GM12872 (cell line): ENCODE results near the gene SLC51B.

Source experiments
- TF ChIP-seq, protein P1 (sequence below): IDR thresholded peaks from 3 replicates; pipeline ENCODE4 v1.5.1; 2011; ENCODE audit warnings: low read depth, mild to moderate bottlenecking, low read length, moderate library complexity; ENCODE audit not compliant: insufficient read depth

Gene SLC51B

DNA sequence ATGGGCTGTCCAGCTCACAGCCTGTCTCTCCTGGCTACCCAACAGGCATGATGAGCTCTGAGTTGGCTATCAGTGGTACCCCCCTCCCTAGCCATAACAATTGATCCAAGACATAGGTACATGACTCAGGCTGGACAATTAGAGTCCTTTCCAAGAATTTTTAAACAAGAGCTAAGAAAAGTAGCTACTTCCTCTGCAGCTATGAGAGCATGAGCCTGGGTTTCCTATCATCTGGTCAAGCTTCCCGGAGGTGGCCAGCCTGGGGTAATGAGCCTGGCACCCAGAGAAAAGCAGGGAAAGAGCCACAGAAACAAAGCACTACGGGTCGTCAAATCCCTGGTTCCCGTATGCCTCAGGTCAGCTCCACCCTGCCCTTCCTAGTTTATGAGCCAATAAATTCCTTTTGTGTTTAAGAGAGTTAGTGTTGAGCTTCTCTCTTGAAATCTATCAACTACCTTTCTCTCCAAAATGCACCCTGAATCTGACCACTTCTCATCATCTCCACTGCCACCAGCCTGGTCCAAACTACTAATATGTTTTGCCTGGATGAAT lies 2.3 kb upstream of the SLC51B start:
- TF ChIP-seq, protein P1, sequence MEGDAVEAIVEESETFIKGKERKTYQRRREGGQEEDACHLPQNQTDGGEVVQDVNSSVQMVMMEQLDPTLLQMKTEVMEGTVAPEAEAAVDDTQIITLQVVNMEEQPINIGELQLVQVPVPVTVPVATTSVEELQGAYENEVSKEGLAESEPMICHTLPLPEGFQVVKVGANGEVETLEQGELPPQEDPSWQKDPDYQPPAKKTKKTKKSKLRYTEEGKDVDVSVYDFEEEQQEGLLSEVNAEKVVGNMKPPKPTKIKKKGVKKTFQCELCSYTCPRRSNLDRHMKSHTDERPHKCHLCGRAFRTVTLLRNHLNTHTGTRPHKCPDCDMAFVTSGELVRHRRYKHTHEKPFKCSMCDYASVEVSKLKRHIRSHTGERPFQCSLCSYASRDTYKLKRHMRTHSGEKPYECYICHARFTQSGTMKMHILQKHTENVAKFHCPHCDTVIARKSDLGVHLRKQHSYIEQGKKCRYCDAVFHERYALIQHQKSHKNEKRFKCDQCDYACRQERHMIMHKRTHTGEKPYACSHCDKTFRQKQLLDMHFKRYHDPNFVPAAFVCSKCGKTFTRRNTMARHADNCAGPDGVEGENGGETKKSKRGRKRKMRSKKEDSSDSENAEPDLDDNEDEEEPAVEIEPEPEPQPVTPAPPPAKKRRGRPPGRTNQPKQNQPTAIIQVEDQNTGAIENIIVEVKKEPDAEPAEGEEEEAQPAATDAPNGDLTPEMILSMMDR: no peak

DNA sequence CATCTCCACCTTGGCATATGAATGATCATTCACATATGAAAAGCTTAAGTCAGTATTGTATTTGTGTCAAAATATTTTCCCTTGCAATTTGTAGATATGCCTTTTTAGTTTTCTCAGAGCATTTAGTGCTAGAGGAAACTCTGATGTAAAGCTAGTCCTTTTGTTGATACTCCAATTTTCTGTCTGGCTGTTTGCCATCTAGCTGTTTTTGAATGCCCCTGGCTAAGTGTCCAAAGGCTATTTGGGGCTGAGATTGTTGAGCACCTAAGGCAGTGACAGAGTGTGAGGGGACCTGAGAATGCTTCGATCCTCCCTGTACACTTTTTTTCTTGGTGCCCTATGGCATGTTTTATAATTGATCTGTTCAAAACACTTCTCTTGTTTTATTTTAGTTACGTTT lies 3.1 kb downstream of the SLC51B start:
- TF ChIP-seq, protein P1: no peak

DNA sequence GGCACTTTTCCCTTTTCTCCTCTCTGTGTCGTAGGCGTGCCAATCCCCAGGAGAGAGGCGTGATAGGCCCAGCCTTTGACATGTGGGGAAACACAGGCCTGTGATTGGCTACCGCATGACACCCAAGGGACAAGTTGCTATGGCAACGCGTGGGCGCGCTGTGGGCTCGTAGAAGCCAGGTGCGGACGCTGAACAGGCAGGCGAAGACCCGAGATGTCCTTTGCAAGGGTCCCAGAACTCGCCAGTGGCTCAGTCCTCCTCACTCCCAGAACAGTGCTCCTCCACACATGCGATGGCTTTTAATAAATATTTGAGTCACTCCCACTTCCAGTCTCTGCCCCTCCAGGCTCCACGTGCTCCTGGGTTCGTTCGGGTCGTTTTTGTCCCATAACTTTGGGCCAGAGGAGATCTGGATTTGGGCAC lies 4.2 kb downstream of the SLC51B start:
- TF ChIP-seq, protein P1: no peak

DNA sequence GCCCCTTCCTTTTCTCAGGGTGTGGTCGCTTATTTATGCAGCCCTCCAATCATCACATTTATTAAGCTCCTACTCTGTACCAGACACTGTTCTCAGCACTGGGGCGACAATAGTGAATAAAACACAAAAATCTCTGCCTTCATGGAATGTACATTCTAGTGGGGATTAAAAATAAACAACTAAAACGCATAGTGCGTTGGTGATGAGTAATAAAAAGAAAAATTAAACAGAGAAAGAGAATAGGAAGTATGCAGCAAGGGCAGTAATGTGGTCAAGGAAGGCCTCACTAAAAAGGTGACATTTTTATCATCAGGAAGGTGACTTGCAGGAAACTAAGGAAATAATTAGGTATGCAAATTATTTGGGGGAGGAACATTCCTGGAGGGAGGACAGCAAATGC lies 5.1 kb downstream of the SLC51B start:
- TF ChIP-seq, protein P1: no peak

- TF ChIP-seq, protein P1: no peak
Measured at GRCh38 chr15:65051266-65051665, 6.1 kb downstream of the SLC51B start.

DNA sequence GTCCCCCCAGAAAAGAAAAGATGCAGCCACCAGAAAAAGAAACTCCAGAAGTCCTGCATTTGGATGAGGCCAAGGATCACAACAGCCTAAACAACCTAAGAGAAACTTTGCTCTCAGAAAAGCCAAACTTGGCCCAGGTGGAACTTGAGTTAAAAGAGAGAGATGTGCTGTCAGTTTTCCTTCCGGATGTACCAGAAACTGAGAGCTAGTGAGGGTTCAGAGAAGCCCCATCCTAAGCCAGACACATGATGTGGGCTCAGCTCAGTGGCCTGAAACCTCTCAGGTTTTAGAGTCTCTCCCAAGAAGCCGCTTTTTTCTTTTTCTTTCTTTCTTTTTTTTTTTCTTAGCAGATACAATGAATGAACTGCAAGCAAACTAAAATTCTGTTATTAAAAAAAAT lies 7.8 kb downstream of the SLC51B start:
- TF ChIP-seq, protein P1: no peak

DNA sequence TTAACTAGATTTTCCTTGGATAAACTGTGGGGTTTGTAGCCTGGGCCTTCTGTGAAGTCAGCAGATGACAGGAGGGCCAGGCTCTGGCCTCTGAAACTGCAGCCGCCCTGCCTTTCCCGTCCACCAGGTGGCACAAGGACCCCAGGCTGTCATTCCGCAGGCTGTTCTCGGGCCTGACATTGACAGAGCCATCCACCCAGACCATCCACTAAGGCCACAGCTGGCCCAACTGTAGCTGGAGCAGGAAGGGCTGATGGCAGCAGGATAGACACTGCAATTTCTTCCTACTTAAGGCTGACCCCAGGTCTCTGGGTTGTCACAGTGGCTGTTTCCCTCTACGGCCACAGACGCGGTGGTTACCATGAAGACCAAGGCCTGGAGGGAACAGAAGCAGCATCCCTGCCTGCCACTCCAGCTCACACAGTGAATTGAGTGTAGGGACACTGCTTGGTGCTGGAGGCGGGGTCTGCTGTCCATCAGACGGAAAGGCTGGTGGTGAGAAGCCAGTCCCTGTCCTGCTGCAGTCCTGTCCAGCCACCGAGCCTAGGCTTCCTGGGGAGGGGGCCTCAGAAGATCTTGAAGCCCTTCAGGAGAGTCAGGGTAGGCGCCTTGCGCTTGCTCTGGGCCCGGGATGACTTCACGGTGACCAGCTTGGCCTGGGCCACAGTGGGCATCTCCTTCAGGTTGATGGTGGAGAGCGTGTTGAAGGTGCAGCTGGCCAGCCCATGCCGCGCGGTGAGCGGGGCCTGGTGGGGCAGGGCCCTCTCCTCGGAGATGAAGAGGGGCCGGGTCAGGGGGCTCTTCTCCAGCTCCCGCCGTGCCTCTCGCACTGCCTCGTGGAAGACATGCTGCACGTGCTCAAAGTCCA lies 9.4 kb downstream of the SLC51B start:
- TF ChIP-seq, protein P1: peak; percentile 95
